SK-N-SH (cell line): ENCODE results near the gene C9orf50. TPM values are rescaled to one million over a fixed set of nuclear protein-coding genes. Genes with fewer than 3 reads are reported as not detected.

Source experiments
- CTCF ChIA-PET: fragments of 300-600, 350-600 bp; formaldehyde crosslinking; extraction: SDS; loops from one replicate; lab custom pipeline; 2021; lab: Yijun Ruan, JAX
- POLR2A ChIA-PET: fragments of 350-600 bp; sonication (Branson Sonifier 250); formaldehyde crosslinking; extraction: SDS; loops from one replicate; lab custom pipeline; 2020; ENCODE audit warnings: antibody characterized with exemption, inconsistent platforms; lab: Yijun Ruan, JAX
- DNase-seq: peaks from one replicate; pipeline ENCODE4 v3.0.0; 2012
- H2AFZ ChIP-seq: fragments of 200-600 bp; sonication (generic); 2 replicates; pipeline ENCODE4 v1.8.1; 2016; ENCODE audit warnings: antibody characterized with exemption, mild to moderate bottlenecking, low read depth
- H3F3A ChIP-seq: fragments of 200-600 bp; sonication (generic); replicated peaks from 2 replicates; pipeline ENCODE3; 2016; ENCODE audit warnings: antibody characterized with exemption, mild to moderate bottlenecking; ENCODE audit not compliant: insufficient read depth
- H3K27ac ChIP-seq, 2 experiments: fragments of 200-500 bp in 1 of 2; fragments of 200-600 bp in 1 of 2; sonication (Bioruptor generic) in 1 of 2; sonication (generic), shearing (Covaris generic) in 1 of 2; 2 replicates each; pipeline versions ENCODE4 v1.5.1 to v1.6.1; 2014 to 2016; ENCODE audit warnings: low read depth in 2 of 2, inconsistent platforms in 1 of 2, low read length in 1 of 2, mild to moderate bottlenecking in 1 of 2, mixed read lengths in 1 of 2
- H3K27me3 ChIP-seq: fragments of 200-600 bp; sonication (generic), shearing (Covaris generic); 2 replicates; pipeline ENCODE4 v1.6.1; 2016; ENCODE audit warnings: mixed run types; ENCODE audit not compliant: insufficient read depth
- H3K36me3 ChIP-seq, 2 experiments: fragments of 200-500 bp in 1 of 2; fragments of 200-600 bp in 1 of 2; sonication (Bioruptor generic) in 1 of 2; sonication (generic) in 1 of 2; replicated peaks in 1 of 2; 2 replicates each; pipeline versions ENCODE3 to v1.5.1; 2014 to 2016; ENCODE audit warnings: low read length in 1 of 2, mild to moderate bottlenecking in 1 of 2; ENCODE audit not compliant: insufficient read depth in 2 of 2, control insufficient read depth in 1 of 2
- H3K4me1 ChIP-seq, 2 experiments: fragments of 200-500 bp in 1 of 2; fragments of 200-600 bp in 1 of 2; sonication (Bioruptor generic) in 1 of 2; sonication (generic), shearing (Covaris generic) in 1 of 2; 2 replicates each; pipeline versions ENCODE4 v1.5.1 to v1.6.1; 2014 to 2016; ENCODE audit warnings: low read depth in 1 of 2, low read length in 1 of 2, mixed run types in 1 of 2; ENCODE audit not compliant: insufficient read depth in 2 of 2, control insufficient read depth in 1 of 2
- H3K4me2 ChIP-seq: fragments of 200-600 bp; sonication (generic), shearing (Covaris generic); 2 replicates; pipeline ENCODE4 v1.6.1; 2017; ENCODE audit warnings: mixed run types
- H3K4me3 ChIP-seq, 2 experiments: fragments of 200-500 bp in 1 of 2; fragments of 200-600 bp in 1 of 2; sonication (Bioruptor generic) in 1 of 2; sonication (generic), shearing (Covaris generic) in 1 of 2; 2 replicates each; pipeline versions ENCODE4 v1.5.1 to v1.8.1; 2014 to 2016; ENCODE audit warnings: low read depth in 2 of 2, inconsistent platforms in 1 of 2, low read length in 1 of 2, mild to moderate bottlenecking in 1 of 2, mixed read lengths in 1 of 2, moderate library complexity in 1 of 2
- H3K79me2 ChIP-seq: fragments of 200-600 bp; sonication (generic); 2 replicates; pipeline ENCODE4 v1.8.1; 2017; ENCODE audit warnings: mild to moderate bottlenecking; ENCODE audit not compliant: insufficient read depth
- H3K9ac ChIP-seq: fragments of 200-600 bp; sonication (generic); 2 replicates; pipeline ENCODE4 v1.6.1; 2017; ENCODE audit warnings: mixed run types
- H3K9me2 ChIP-seq: fragments of 200-600 bp; sonication (generic); 2 replicates; pipeline ENCODE4 v1.6.1; 2017; ENCODE audit warnings: mixed run types
- H3K9me3 ChIP-seq: fragments of 200-600 bp; sonication (generic); 2 replicates; pipeline ENCODE4 v1.6.1; 2017; ENCODE audit warnings: mixed run types, mild to moderate bottlenecking, moderate library complexity
- H4K20me1 ChIP-seq: fragments of 200-600 bp; sonication (generic); 2 replicates; pipeline ENCODE4 v1.6.1; 2017; ENCODE audit warnings: mild to moderate bottlenecking, mixed run types; ENCODE audit not compliant: insufficient read depth
- CHD2 ChIP-seq: fragments of 150-350 bp; IDR thresholded peaks from 2 replicates; pipeline ENCODE4 v1.6.1; 2018; ENCODE audit warnings: low read length; ENCODE audit not compliant: partially characterized antibody
- ELF1 ChIP-seq: IDR thresholded peaks from 2 replicates; pipeline ENCODE4 v1.4.0; 2012
- EP300 ChIP-seq, 2 experiments: IDR thresholded peaks; 2 replicates each; pipeline versions ENCODE4 v1.4.0 to v1.6.1; 2012; ENCODE audit warnings: borderline replicate concordance in 1 of 2, low read depth in 1 of 2, low read length in 1 of 2
- EZH2phosphoT487 ChIP-seq: fragments of 200-600 bp; sonication (generic); IDR thresholded peaks from 2 replicates; pipeline ENCODE4 v1.6.1; 2017; ENCODE audit warnings: low read depth, mixed run types, mild to moderate bottlenecking, antibody characterized with exemption, moderate library complexity, borderline replicate concordance
- JUND ChIP-seq: IDR thresholded peaks from 2 replicates; pipeline ENCODE4 v1.4.0; 2012
- MXI1 ChIP-seq: IDR thresholded peaks from 2 replicates; pipeline ENCODE4 v1.6.1; 2012; ENCODE audit warnings: mild to moderate bottlenecking, low read depth, low read length, improper control_type of control experiment
- NRF1 ChIP-seq: IDR thresholded peaks from 2 replicates; pipeline ENCODE4 v1.6.1; 2012; ENCODE audit warnings: low read depth, mild to moderate bottlenecking, low read length
- POLR2AphosphoS5 ChIP-seq: IDR thresholded peaks from 2 replicates; pipeline ENCODE4 v1.6.1; 2012; ENCODE audit warnings: low read depth, low read length
- RAD21 ChIP-seq: IDR thresholded peaks from 2 replicates; pipeline ENCODE4 v1.6.1; 2012; ENCODE audit warnings: mild to moderate bottlenecking, low read length
- SIN3A ChIP-seq: IDR thresholded peaks from 2 replicates; pipeline ENCODE4 v1.6.1; 2012; ENCODE audit warnings: low read depth, mild to moderate bottlenecking, low read length, moderate library complexity, borderline replicate concordance
- TAF1 ChIP-seq: IDR thresholded peaks from 2 replicates; pipeline ENCODE4 v1.6.1; 2012; ENCODE audit warnings: low read depth, mild to moderate bottlenecking, low read length, moderate library complexity, borderline replicate concordance
- TCF12 ChIP-seq: IDR thresholded peaks from 2 replicates; pipeline ENCODE4 v1.4.0; 2012
- TEAD4 ChIP-seq: IDR thresholded peaks from 2 replicates; pipeline ENCODE4 v1.4.0; 2012; ENCODE audit warnings: mild to moderate bottlenecking, borderline replicate concordance; ENCODE audit not compliant: insufficient read depth
- YY1 ChIP-seq: IDR thresholded peaks from 2 replicates; pipeline ENCODE4 v1.4.0; 2012; ENCODE audit warnings: low read depth, mild to moderate bottlenecking
- WGBS: methylation state at CpG from one replicate; pipeline ENCODE4 v1.1.6; 2017; ENCODE audit warnings: low lambda C conversion rate; 5-methylcytosine and 5-hydroxymethylcytosine counted together
- polyA plus RNA-seq, 3 experiments: library from polyadenylated mRNA; depleted of rRNA; stranded (reverse); fragments of >200 nt; gene quantifications; 2 replicates each; pipeline ENCODE4 v1.2.3, GENCODE V29; 2012
- TF ChIP-seq, protein P1 (sequence below): IDR thresholded peaks from 2 replicates; pipeline ENCODE4 v1.4.0; 2012; ENCODE audit warnings: low read depth, borderline replicate concordance
- TF ChIP-seq, protein P2 (sequence below): fragments of 150-350 bp; IDR thresholded peaks from 2 replicates; pipeline ENCODE4 v1.6.1; 2016; ENCODE audit warnings: mild to moderate bottlenecking, low read depth, low read length
- TF ChIP-seq, protein P3 (sequence below): IDR thresholded peaks from 2 replicates; pipeline ENCODE4 v1.4.0; 2012; ENCODE audit warnings: low read depth

C9orf50 gene
- polyA plus RNA-seq, 1 of the 3 experiments (the other 2 are of a cell fraction): 0.30 TPM

DNA sequence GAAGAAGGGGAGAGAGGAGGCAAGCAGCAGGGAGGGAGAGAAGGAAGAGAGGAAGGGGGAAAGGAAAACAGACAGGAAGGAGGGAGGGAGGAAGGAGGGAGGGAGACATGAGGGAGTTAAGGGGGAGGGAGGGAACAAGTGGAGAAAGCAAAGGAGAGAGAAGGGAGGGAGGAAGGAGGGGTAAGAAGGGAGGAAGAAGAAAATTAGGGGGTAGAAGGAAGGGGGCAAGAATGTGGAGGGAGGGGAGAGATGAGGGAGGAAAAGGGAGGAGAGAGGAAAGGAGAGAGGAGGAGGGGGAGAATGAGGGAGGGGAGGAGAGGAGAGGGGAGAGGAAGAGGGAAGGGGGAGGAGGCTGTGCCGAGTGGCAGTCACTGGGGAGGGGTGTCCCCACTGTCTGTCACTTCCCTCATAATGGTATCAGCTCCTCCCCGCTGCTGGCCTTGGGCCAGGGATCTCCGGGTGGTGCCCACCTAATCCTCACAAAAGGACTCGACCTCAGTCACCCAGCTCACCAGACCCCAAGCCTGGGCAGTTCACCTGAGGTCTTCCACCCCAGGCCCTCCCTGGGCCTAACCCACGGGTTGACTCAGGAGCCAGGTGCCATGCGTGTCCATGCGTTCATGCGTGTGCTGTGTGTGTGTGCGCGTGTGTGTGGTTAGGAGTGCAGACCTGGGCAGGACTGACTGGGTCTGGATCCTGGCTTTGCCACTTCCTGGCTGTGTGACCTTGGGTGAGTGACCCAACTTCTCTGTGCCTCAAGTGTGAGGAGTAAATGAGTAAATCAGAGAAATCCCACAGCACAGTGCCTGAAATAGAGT, 18.1 kb downstream of the C9orf50 start:
- H3K27me3 ChIP-seq: no peaks in the 10 kb centered on the region
- peak overlapping the region; percentile 25; the same call in 1 of the 2 replicates for H2AFZ ChIP-seq
- no peak for DNase-seq
- H3K4me3 ChIP-seq: no peak overlapping the region
- H3K4me1 ChIP-seq: peaks cover 0 to 19% of the 10 kb centered on the region in 2 experiments; a peak in 1 of 4 replicates
- H3K9me2 ChIP-seq: no peaks in the 10 kb centered on the region
- no peaks in the 10 kb centered on the region for H3K79me2 ChIP-seq
- H4K20me1 ChIP-seq: no peaks in the 10 kb centered on the region
- TF ChIP-seq EP300 (IDR thresholded peaks at IDR 0.05; ENCODE audit: borderline replicate concordance in 1 of 2, low read depth in 1 of 2, low read length in 1 of 2) (no peak), ELF1 (no peak), SIN3A (no peak), NRF1 (no peak), RAD21 (no peak), POLR2AphosphoS5 (no peak), TCF12 (no peak), CHD2 (no peak), YY1 (no peak), JUND (no peak), TEAD4 (no peak), MXI1 (no peak), EZH2phosphoT487 (no peak), TAF1 (no peak)
- TF ChIP-seq, protein P1, sequence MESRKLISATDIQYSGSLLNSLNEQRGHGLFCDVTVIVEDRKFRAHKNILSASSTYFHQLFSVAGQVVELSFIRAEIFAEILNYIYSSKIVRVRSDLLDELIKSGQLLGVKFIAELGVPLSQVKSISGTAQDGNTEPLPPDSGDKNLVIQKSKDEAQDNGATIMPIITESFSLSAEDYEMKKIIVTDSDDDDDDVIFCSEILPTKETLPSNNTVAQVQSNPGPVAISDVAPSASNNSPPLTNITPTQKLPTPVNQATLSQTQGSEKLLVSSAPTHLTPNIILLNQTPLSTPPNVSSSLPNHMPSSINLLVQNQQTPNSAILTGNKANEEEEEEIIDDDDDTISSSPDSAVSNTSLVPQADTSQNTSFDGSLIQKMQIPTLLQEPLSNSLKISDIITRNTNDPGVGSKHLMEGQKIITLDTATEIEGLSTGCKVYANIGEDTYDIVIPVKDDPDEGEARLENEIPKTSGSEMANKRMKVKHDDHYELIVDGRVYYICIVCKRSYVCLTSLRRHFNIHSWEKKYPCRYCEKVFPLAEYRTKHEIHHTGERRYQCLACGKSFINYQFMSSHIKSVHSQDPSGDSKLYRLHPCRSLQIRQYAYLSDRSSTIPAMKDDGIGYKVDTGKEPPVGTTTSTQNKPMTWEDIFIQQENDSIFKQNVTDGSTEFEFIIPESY: no peak
- TF ChIP-seq, protein P2, sequence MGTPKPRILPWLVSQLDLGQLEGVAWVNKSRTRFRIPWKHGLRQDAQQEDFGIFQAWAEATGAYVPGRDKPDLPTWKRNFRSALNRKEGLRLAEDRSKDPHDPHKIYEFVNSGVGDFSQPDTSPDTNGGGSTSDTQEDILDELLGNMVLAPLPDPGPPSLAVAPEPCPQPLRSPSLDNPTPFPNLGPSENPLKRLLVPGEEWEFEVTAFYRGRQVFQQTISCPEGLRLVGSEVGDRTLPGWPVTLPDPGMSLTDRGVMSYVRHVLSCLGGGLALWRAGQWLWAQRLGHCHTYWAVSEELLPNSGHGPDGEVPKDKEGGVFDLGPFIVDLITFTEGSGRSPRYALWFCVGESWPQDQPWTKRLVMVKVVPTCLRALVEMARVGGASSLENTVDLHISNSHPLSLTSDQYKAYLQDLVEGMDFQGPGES: no peak
- TF ChIP-seq, protein P3, sequence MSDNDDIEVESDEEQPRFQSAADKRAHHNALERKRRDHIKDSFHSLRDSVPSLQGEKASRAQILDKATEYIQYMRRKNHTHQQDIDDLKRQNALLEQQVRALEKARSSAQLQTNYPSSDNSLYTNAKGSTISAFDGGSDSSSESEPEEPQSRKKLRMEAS: no peak
- no peak overlapping the region for H3K9ac ChIP-seq
- no peaks in the 10 kb centered on the region for H3K36me3 ChIP-seq
- H3K27ac ChIP-seq: no peak overlapping the region
- ChIA-PET CTCF (interaction anchor here (1.5 to 15.6 kb wide), 3 partner anchors 429 to 464 kb away, joined by 3 to 183 read pairs (median 5); partner anchors contain the start of gene IER5L), POLR2A (interaction anchor here (0.6 kb wide), 1 partner anchor 106 kb away, joined by 3 read pairs; no protein-coding TSS in a partner anchor)
- no peaks in the 10 kb centered on the region for H3K9me3 ChIP-seq
- H3F3A ChIP-seq: peaks cover 6% of the 10 kb centered on the region
- WGBS: 88% methylated on average over 8 of the region's 10 CpGs
- H3K4me2 ChIP-seq: no peak overlapping the region
